ENCODE measurements around the gene TACR1. TPM values are rescaled to one million over a fixed set of nuclear protein-coding genes. Genes with fewer than 3 reads are reported as not detected.

Gene TACR1
- polyA plus RNA-seq, 1 donor from 2014 or later, result 0.78 TPM

- Histone ChIP-seq H3K9ac (ENCODE audit: low read length) (no peak overlapping the region), H3F3A (ENCODE audit: insufficient read depth, low read length, poor library complexity, severe bottlenecking) (no peaks in the 10 kb centered on the region), H3K36me3 (ENCODE audit: insufficient read depth, low read length) (no peaks in the 10 kb centered on the region), H3K4me2 (ENCODE audit: low read length) (no peak overlapping the region), H3K79me2 (replicated peaks; ENCODE audit: insufficient read depth, low read length) (no peaks in the 10 kb centered on the region), H3K27me3 (ENCODE audit: insufficient read depth, low read depth, low read length) (no peaks in the 10 kb centered on the region), H4K20me1 (ENCODE audit: insufficient read depth) (no peaks in the 10 kb centered on the region), H3K9me2 (ENCODE audit: insufficient read depth, low read length) (no peaks in the 10 kb centered on the region), H2AFZ (ENCODE audit: low read depth, low read length) (no peak overlapping the region), H3K4me3 (ENCODE audit: low read length) (no peak overlapping the region), H3K27ac (ENCODE audit: low read length) (no peak overlapping the region), H3K9me3 (ENCODE audit: low read length) (no peaks in the 10 kb centered on the region)
- no peak for TF ChIP-seq RAD21 (conservative IDR thresholded peaks at IDR 0.05)
- no peak for TF ChIP-seq MXI1 (conservative IDR thresholded peaks at IDR 0.05; ENCODE audit: poor library complexity, severe bottlenecking)
- TF ChIP-seq CTCF (IDR thresholded peaks at IDR 0.05; ENCODE audit: poor library complexity, severe bottlenecking), result no peak
- no peak for TF ChIP-seq EZH2 (IDR thresholded peaks at IDR 0.05; ENCODE audit: borderline replicate concordance, insufficient read depth, low read length, poor library complexity, severe bottlenecking)
- no peak for TF ChIP-seq POLR2AphosphoS5 (IDR thresholded peaks at IDR 0.05)
- no peak for TF ChIP-seq SMC3 (conservative IDR thresholded peaks at IDR 0.05; ENCODE audit: poor library complexity)
- TF ChIP-seq TAF1 (IDR thresholded peaks at IDR 0.05; ENCODE audit: low read depth), result no peak
- TF ChIP-seq EP300 (conservative IDR thresholded peaks at IDR 0.05; ENCODE audit: poor library complexity, severe bottlenecking), result no peak
- no peak for TF ChIP-seq REST (IDR thresholded peaks at IDR 0.05; ENCODE audit: borderline replicate concordance)
Observed at GRCh38 chr2:75020476-75020875, 178.8 kb downstream of the TACR1 start.

GRCh38 chr2:75019790-75020189, 179.5 kb downstream of the TACR1 start:
- Histone ChIP-seq H3F3A (ENCODE audit: insufficient read depth, low read length, poor library complexity, severe bottlenecking) (no peaks in the 10 kb centered on the region), H3K9me3 (ENCODE audit: low read length) (no peaks in the 10 kb centered on the region), H3K9me2 (ENCODE audit: insufficient read depth, low read length) (no peaks in the 10 kb centered on the region), H3K79me2 (replicated peaks; ENCODE audit: insufficient read depth, low read length) (no peaks in the 10 kb centered on the region), H4K20me1 (ENCODE audit: insufficient read depth) (no peaks in the 10 kb centered on the region), H3K27ac (ENCODE audit: low read length) (no peak overlapping the region), H3K4me3 (ENCODE audit: low read length) (no peak overlapping the region), H3K36me3 (ENCODE audit: insufficient read depth, low read length) (no peaks in the 10 kb centered on the region), H3K4me2 (ENCODE audit: low read length) (no peak overlapping the region), H3K9ac (ENCODE audit: low read length) (no peak overlapping the region), H2AFZ (ENCODE audit: low read depth, low read length) (no peak overlapping the region), H3K27me3 (ENCODE audit: insufficient read depth, low read depth, low read length) (no peaks in the 10 kb centered on the region)
- TF ChIP-seq RAD21 (conservative IDR thresholded peaks at IDR 0.05), result no peak

GRCh38 chr2:75018162-75018561, 181.2 kb downstream of the TACR1 start:
- Histone ChIP-seq H3K9me3 (ENCODE audit: low read length) (no peaks in the 10 kb centered on the region), H3K9ac (ENCODE audit: low read length) (no peak overlapping the region), H3K9me2 (ENCODE audit: insufficient read depth, low read length) (no peaks in the 10 kb centered on the region), H2AFZ (ENCODE audit: low read depth, low read length) (no peak overlapping the region), H3K27me3 (ENCODE audit: insufficient read depth, low read depth, low read length) (no peaks in the 10 kb centered on the region), H3K36me3 (ENCODE audit: insufficient read depth, low read length) (no peaks in the 10 kb centered on the region), H3F3A (ENCODE audit: insufficient read depth, low read length, poor library complexity, severe bottlenecking) (no peaks in the 10 kb centered on the region), H3K79me2 (replicated peaks; ENCODE audit: insufficient read depth, low read length) (no peaks in the 10 kb centered on the region), H3K4me2 (ENCODE audit: low read length) (no peak overlapping the region), H4K20me1 (ENCODE audit: insufficient read depth) (no peaks in the 10 kb centered on the region), H3K4me3 (ENCODE audit: low read length) (no peak overlapping the region), H3K27ac (ENCODE audit: low read length) (no peak overlapping the region)
- TF ChIP-seq POLR2AphosphoS5 (IDR thresholded peaks at IDR 0.05) (no peak), SMC3 (conservative IDR thresholded peaks at IDR 0.05; ENCODE audit: poor library complexity) (no peak), MXI1 (conservative IDR thresholded peaks at IDR 0.05; ENCODE audit: poor library complexity, severe bottlenecking) (no peak), CTCF (IDR thresholded peaks at IDR 0.05; ENCODE audit: poor library complexity, severe bottlenecking) (no peak)
